HG02885 (cell line): ENCODE measurements around the gene SLC38A4.

Experiments used
- ATAC-seq: cut with Tn5 transposase; IDR thresholded peaks from one replicate; pipeline ENCODE4 v1.9.1; 2021; ENCODE audit warnings: mild to moderate bottlenecking; ENCODE audit not compliant: unreplicated experiment, poor library complexity

SLC38A4 gene

GRCh38 chr12:46718495-46718894 is 107.3 kb downstream of the SLC38A4 start:
- no peak for ATAC-seq

- no peak for ATAC-seq
Measured at GRCh38 chr12:46717868-46718267, 107.9 kb downstream of the SLC38A4 start.

GRCh38 chr12:46717159-46717558 is 108.6 kb downstream of the SLC38A4 start:
- ATAC-seq, result no peak
